SK-N-SH treated with all-trans-retinoic acid at 6 μM for 48 hours (cell line): ENCODE measurements around the gene TSHZ1.

Experiments
- ARNTL ChIP-seq: fragments of 450-650 bp; formaldehyde crosslinking; IDR thresholded peaks from 2 replicates; pipeline ENCODE4 v1.5.0; 2020; ENCODE audit warnings: low read depth, mild to moderate bottlenecking, moderate library complexity, borderline replicate concordance
- CREB5 ChIP-seq: fragments of 250-450 bp; sonication (Bioruptor Pico); IDR thresholded peaks from 2 replicates; pipeline ENCODE4 v1.5.1; 2020; ENCODE audit warnings: low read depth, mild to moderate bottlenecking, moderate library complexity
- ESRRG ChIP-seq: fragments of 250-450 bp; sonication (Bioruptor Pico); IDR thresholded peaks from 2 replicates; pipeline ENCODE4 v1.6.1; 2021; ENCODE audit warnings: mild to moderate bottlenecking
- GLIS3 ChIP-seq: fragments of 250-450 bp; sonication (Bioruptor Pico); IDR thresholded peaks from 2 replicates; pipeline ENCODE4 v1.5.0; 2020; ENCODE audit warnings: mild to moderate bottlenecking, moderate library complexity
- PATZ1 ChIP-seq: fragments of 250-450 bp; sonication (Bioruptor Pico); IDR thresholded peaks from 2 replicates; pipeline ENCODE4 v1.8.0; 2020; ENCODE audit warnings: mild to moderate bottlenecking, moderate library complexity, borderline replicate concordance
- SNAI2 ChIP-seq: fragments of 250-450 bp; sonication (Bioruptor Pico); IDR thresholded peaks from 2 replicates; pipeline ENCODE4 v1.5.0; 2020; ENCODE audit warnings: mild to moderate bottlenecking, moderate library complexity
- TSHZ2 ChIP-seq: fragments of 250-450 bp; sonication (Bioruptor Pico); IDR thresholded peaks from 2 replicates; pipeline ENCODE4 v1.5.0; 2020; ENCODE audit warnings: mild to moderate bottlenecking, moderate library complexity
- ZFP3 ChIP-seq: fragments of 250-450 bp; sonication (Bioruptor Pico); IDR thresholded peaks from 2 replicates; pipeline ENCODE4 v1.5.0; 2020; ENCODE audit warnings: mild to moderate bottlenecking, moderate library complexity
- ZNF8 ChIP-seq: fragments of 450-650 bp; formaldehyde crosslinking; IDR thresholded peaks from 2 replicates; pipeline ENCODE4 v1.5.0; 2020; ENCODE audit warnings: mild to moderate bottlenecking, moderate library complexity

- no peak for TF ChIP-seq ESRRG
- no peak for TF ChIP-seq GLIS3 (CRISPR knock-in tag)
- TF ChIP-seq CREB5 (CRISPR knock-in tag), result no peak
- TF ChIP-seq SNAI2, result no peak
- TF ChIP-seq ARNTL (CRISPR knock-in tag), result no peak
- TF ChIP-seq TSHZ2 (CRISPR knock-in tag), result no peak
- no peak for TF ChIP-seq ZNF8 (CRISPR knock-in tag)
- TF ChIP-seq PATZ1, result no peak
- no peak for TF ChIP-seq ZFP3 (CRISPR knock-in tag)
Measured at GRCh38 chr18:75287700-75288099, 77.1 kb downstream of the TSHZ1 start.
